Thyroid gland (tissue), 4 donors: ENCODE measurements around the gene CEACAM1.

Source experiments
- CTCF ChIP-seq, 6 experiments: fragments of 200-600 bp in 3 of 6; fragments of 450-650 bp in 3 of 6; sonication (generic) in 3 of 6; IDR thresholded peaks; one replicate each; pipeline ENCODE4 v1.5.1; 2016 to 2019; ENCODE audit warnings: antibody characterized with exemption in 6 of 6, mild to moderate bottlenecking in 2 of 6, inconsistent platforms in 1 of 6, moderate library complexity in 1 of 6
- POLR2A ChIP-seq, 2 donors: fragments of 450-650 bp; IDR thresholded peaks; one replicate each; pipeline ENCODE4 v1.6.1; 2017; ENCODE audit warnings: antibody characterized with exemption in 2 of 2, mild to moderate bottlenecking in 2 of 2, moderate library complexity in 1 of 2

GRCh38 chr19:42478765-42479311 lies 49.4 kb downstream of the CEACAM1 start:
- no peak for TF ChIP-seq CTCF (IDR thresholded peaks at IDR 0.05)
- no peak for TF ChIP-seq POLR2A (IDR thresholded peaks at IDR 0.05)
